Activated CD4-positive, alpha-beta T cell treated with anti-CD3 and anti-CD28 coated beads, Interleukin-2, amount 10 ng/mL, durations not matched to agents 7 days and 5 days (primary cell): Measurements from ENCODE around the gene TMEM88. TPM values are rescaled to one million over a fixed set of nuclear protein-coding genes. Genes with fewer than 3 reads are reported as not detected.

Experiments used
- CTCF ChIA-PET: fragments of 350-600 bp; sonication (Branson Sonifier 250); formaldehyde crosslinking; loops from one replicate; lab custom pipeline; 2021; ENCODE audit warnings: antibody characterized with exemption; lab: Charles Lee
- POLR2A ChIA-PET: fragments of 350-600 bp; sonication (Branson Sonifier 250); formaldehyde crosslinking; loops from one replicate; lab custom pipeline; 2021; ENCODE audit warnings: antibody characterized with exemption; lab: Charles Lee
- DNase-seq: peaks from one replicate; pipeline ENCODE4 v3.0.0-alpha.2; 2020
- H3K27ac Mint-ChIP-seq: one replicate; pipeline ENCODE4 v1.8.0; 2021; ENCODE audit warnings: mild to moderate bottlenecking, moderate library complexity, mixed read lengths
- H3K27me3 Mint-ChIP-seq: one replicate; pipeline ENCODE4 v1.8.0; 2021; ENCODE audit warnings: mixed read lengths
- H3K36me3 Mint-ChIP-seq: one replicate; pipeline ENCODE4 v1.8.0; 2021; ENCODE audit warnings: low read depth, mixed read lengths
- H3K4me1 Mint-ChIP-seq: one replicate; pipeline ENCODE4 v1.8.0; 2021; ENCODE audit warnings: mixed read lengths
- H3K4me3 Mint-ChIP-seq: one replicate; pipeline ENCODE4 v1.8.0; 2021; ENCODE audit warnings: mild to moderate bottlenecking, moderate library complexity, mixed read lengths
- H3K9me3 Mint-ChIP-seq: one replicate; pipeline ENCODE4 v1.8.0; 2021; ENCODE audit warnings: mixed read lengths
- total RNA-seq, 2 experiments: library from RNA; stranded (reverse); gene quantifications; one replicate each; pipeline ENCODE4 v1.2.3, GENCODE V29; 2021

The TMEM88 gene
- total RNA-seq, 2 experiments from 2014 or later: 0.55 to 0.87 TPM

GRCh38 chr17:7841396-7841914, 13.4 kb upstream of the TMEM88 start:
- Mint-ChIP-seq H3K9me3 (no peaks in the 10 kb centered on the region), H3K27me3 (no peaks in the 10 kb centered on the region), H3K27ac (peak overlapping the region; percentile 84), H3K4me1 (peaks cover 60% of the 10 kb centered on the region), H3K4me3 (peak overlapping the region; percentile 98), H3K36me3 (peaks cover 4% of the 10 kb centered on the region)
- DNase-seq: peak; percentile 68
- ChIA-PET CTCF (interaction anchor here (0.6 to 3.4 kb wide), 4 partner anchors 10 to 74 kb away, joined by 3 to 12 read pairs (median 4); partner anchors contain the start of gene NAA38), POLR2A (no interaction called here)

DNA sequence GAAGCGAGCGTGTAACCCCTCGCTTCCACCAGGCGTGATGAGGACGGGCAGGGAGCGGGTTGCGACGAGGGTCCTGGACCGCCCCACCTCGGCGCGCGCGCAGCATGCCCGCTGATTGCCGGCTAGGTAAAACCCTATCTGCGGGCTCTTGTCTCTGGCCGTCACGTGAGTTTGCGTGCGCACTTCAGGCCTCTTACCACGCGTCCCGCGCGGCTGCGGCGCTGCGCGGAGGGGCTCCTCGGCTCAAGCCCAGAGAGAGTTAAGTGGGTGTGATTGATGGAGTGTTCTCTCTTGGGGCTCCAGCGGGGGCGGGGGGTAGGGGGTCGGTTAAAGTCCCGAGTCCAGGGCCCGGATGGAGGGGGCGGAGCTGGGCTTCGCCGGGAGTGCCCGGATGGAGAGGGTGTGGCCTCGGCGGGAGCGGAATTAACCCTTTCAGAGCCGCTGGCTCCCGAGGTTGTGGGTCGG, 12.9 kb upstream of the TMEM88 start:
- H3K27ac Mint-ChIP-seq: peak overlapping the region; percentile 97
- H3K4me1 Mint-ChIP-seq: peaks cover 56% of the 10 kb centered on the region
- peak overlapping the region; percentile 98 for H3K4me3 Mint-ChIP-seq
- H3K9me3 Mint-ChIP-seq: no peaks in the 10 kb centered on the region
- POLR2A ChIA-PET: no interaction called here
- H3K27me3 Mint-ChIP-seq: no peaks in the 10 kb centered on the region
- CTCF ChIA-PET: interaction anchor here (3.4 kb wide), 1 partner anchor 9 kb away, joined by 12 read pairs; no protein-coding TSS in a partner anchor
- DNase-seq: peak; percentile 85
- peaks cover 4% of the 10 kb centered on the region for H3K36me3 Mint-ChIP-seq

DNA sequence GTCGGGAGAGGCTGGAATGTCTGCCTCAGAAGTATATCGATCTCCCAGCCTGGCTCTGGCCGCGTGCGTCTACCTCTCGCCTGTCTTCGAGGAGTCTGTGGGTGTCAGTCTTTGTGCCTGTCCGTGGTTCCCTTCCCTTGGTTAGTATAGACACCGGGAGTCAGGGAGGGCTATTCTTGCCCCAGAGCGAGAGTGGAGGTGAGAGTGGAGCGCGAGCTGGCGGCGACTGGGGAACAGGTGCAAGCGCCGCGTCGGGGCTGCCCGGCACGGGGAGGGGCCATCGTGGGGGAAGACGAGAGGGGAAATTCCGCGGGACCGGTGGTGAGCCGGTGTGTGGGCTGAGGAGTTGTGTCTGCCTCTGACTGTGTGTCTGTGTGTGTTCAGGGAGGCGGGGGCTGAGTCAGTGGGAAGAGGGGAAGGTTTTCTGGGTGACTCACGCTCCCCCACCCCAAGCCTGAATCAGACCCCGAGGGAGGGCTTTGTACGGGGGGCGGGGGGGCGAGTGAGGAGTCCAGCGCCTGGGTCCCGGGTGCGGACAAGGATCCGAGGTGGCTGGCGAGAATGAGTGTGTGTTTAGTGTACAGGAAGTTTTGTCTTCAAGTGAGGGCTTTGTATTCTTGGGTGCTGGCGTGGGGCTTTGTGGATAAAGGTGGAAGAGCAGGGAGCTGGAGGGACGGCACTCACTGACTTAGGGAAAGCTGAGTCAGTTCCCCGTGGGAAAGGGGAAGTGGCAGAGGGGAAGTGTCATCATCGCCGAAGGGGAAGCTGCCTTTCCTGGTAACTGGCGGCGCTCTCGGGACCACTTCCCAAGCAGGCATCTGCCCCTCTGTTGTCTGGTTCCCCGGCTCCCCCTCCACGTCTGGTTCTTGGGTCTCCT, 12.2 kb upstream of the TMEM88 start:
- peak overlapping the region; percentile 98 for H3K4me3 Mint-ChIP-seq
- ChIA-PET CTCF (interaction anchor here (1.3 to 3.4 kb wide), 3 partner anchors 8 to 9 kb away, joined by 3 to 12 read pairs (median 6); partner anchors contain the start of gene KDM6B), POLR2A (no interaction called here)
- no peaks in the 10 kb centered on the region for H3K27me3 Mint-ChIP-seq
- H3K4me1 Mint-ChIP-seq: peaks cover 50% of the 10 kb centered on the region
- H3K9me3 Mint-ChIP-seq: no peaks in the 10 kb centered on the region
- peak overlapping the region; percentile 97 for H3K27ac Mint-ChIP-seq
- peaks cover 4% of the 10 kb centered on the region for H3K36me3 Mint-ChIP-seq
- peak; percentile 84 for DNase-seq

GRCh38 chr17:7843257-7843535, 11.7 kb upstream of the TMEM88 start:
- ChIA-PET CTCF (interaction anchor here (1.3 to 3.4 kb wide), 3 partner anchors 8 to 10 kb away, joined by 3 to 12 read pairs (median 6); partner anchors contain the start of gene KDM6B), POLR2A (no interaction called here)
- peak overlapping the region; percentile 98 for H3K4me3 Mint-ChIP-seq
- H3K4me1 Mint-ChIP-seq: peaks cover 47% of the 10 kb centered on the region
- no peaks in the 10 kb centered on the region for H3K27me3 Mint-ChIP-seq
- DNase-seq: no peak
- peaks cover 4% of the 10 kb centered on the region for H3K36me3 Mint-ChIP-seq
- no peaks in the 10 kb centered on the region for H3K9me3 Mint-ChIP-seq
- peak overlapping the region; percentile 97 for H3K27ac Mint-ChIP-seq

GRCh38 chr17:7843536-7844291, 11.2 kb upstream of the TMEM88 start:
- H3K9me3 Mint-ChIP-seq: no peaks in the 10 kb centered on the region
- H3K27me3 Mint-ChIP-seq: no peaks in the 10 kb centered on the region
- peak overlapping the region; percentile 97 for H3K27ac Mint-ChIP-seq
- ChIA-PET POLR2A (no interaction called here), CTCF (interaction anchor here (1.3 to 3.4 kb wide), 4 partner anchors 7 to 59 kb away, joined by 3 to 12 read pairs (median 4); partner anchors contain the start of gene KDM6B)
- H3K36me3 Mint-ChIP-seq: peaks cover 4% of the 10 kb centered on the region
- peak overlapping the region; percentile 98 for H3K4me3 Mint-ChIP-seq
- peak; percentile 87 for DNase-seq
- H3K4me1 Mint-ChIP-seq: peaks cover 42% of the 10 kb centered on the region

DNA sequence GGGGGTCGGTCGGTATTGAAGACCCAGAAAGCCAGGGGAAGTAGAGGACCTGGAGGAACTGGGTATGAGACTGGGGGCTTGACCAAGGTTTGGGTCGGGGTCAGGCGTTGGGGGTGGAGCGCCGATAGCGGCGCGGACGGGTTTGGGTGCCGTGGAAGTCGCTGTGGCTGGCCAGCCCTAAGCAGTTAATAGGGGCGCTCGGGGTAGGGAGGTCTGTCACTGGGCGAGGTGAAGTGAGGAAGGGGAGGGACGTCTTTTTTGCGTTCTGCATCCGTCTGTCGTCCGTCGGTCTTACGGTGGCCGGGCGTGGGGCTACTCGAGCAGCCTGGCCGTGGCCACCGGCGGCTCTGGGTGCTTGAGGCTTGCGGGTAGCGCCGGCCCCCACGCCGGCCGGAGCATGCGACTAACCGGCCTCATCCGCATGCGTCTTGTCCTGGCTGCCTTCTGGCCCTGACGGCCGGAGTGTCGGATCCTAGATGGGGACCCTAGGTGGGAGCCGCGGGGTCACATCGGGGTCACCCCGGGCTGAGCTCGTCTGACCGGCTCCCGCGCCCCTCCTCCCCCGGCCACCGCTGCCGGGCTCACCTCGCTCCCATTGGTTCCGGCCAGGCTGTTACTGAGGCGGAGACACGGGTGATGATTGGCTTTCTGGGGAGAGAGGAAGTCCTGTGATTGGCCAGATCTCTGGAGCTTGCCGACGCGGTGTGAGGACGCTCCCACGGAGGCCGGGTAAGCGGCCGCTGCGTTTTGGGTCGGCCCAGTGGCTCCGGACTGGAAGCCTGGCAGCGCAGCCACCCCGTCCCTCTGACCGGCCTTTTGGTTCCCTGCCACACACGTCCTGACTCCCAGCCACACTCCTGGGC, 10.3 kb upstream of the TMEM88 start:
- Mint-ChIP-seq H3K27ac (peak overlapping the region; percentile 97), H3K4me3 (peak overlapping the region; percentile 98), H3K9me3 (no peaks in the 10 kb centered on the region), H3K4me1 (peaks cover 34% of the 10 kb centered on the region), H3K27me3 (no peaks in the 10 kb centered on the region), H3K36me3 (peaks cover 4% of the 10 kb centered on the region)
- ChIA-PET POLR2A (interaction anchor here (1.5 kb wide), 1 partner anchor 9 kb away, joined by 4 read pairs; no protein-coding TSS in a partner anchor), CTCF (interaction anchor here (0.6 to 2.4 kb wide), 13 partner anchors 9 to 211 kb away, joined by 3 to 19 read pairs (median 3); partner anchors contain the start of genes CYB5D1, KDM6B and NAA38)
- peak; percentile 91 for DNase-seq

DNA sequence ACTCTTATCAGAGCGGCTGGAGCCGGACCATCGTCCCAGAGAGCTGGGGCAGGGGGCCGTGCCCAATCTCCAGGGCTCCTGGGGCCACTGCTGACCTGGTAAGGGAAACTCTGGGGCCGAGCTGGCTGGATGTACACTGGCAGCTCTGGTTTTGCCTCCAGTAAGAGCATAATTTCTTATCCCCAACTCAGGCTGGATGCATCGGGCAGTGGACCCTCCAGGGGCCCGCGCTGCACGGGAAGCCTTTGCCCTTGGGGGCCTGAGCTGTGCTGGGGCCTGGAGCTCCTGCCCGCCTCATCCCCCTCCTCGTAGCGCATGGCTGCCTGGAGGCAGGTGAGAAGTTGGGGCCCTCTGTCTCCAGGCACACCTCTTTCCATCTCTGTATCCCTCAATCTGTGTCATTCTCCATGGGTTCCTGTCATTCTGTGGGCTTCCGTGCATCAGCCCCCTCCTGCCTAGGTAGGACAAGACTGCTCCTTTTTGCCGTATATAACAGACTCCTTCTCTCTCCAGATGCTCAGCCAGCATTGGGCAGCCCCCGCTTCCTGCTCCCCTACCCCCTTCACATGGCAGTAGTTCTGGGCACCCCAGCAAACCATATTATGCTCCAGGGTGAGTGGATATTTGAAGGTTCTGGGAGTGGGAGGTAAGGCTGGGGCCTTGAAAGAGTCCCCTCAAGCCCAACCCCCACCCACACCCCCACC, 9.4 kb upstream of the TMEM88 start:
- ChIA-PET POLR2A (interaction anchor here (1.5 kb wide), 1 partner anchor 10 kb away, joined by 4 read pairs; no protein-coding TSS in a partner anchor), CTCF (interaction anchor here (1.0 to 2.4 kb wide), 10 partner anchors 10 to 144 kb away, joined by 3 to 19 read pairs (median 4); partner anchors contain the start of genes CYB5D1, KDM6B and NAA38)
- Mint-ChIP-seq H3K36me3 (peaks cover 6% of the 10 kb centered on the region), H3K4me1 (peaks cover 30% of the 10 kb centered on the region), H3K9me3 (no peaks in the 10 kb centered on the region), H3K27me3 (no peaks in the 10 kb centered on the region), H3K27ac (peak overlapping the region; percentile 97), H3K4me3 (peak overlapping the region; percentile 98)
- DNase-seq: no peak

DNA sequence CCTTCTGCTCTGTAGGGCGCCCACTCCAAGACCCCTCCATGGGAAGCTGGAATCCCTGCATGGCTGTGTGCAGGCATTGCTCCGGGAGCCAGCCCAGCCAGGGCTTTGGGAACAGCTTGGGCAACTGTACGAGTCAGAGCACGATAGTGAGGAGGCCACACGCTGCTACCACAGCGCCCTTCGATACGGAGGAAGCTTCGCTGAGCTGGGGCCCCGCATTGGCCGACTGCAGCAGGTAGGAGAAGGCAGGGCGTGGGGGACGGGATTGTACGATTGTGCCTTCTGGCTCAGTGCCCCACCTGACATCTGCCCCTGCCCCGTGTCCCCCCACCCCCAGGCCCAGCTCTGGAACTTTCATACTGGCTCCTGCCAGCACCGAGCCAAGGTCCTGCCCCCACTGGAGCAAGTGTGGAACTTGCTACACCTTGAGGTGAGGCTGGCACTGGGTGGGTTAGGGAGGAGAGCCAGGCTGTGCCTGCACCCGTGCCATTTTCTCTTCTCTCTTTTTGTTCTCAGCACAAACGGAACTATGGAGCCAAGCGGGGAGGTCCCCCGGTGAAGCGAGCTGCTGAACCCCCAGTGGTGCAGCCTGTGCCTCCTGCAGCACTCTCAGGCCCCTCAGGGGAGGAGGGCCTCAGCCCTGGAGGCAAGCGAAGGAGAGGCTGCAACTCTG, 8.7 kb upstream of the TMEM88 start:
- H3K4me3 Mint-ChIP-seq: no peak overlapping the region
- no peak for DNase-seq
- no peaks in the 10 kb centered on the region for H3K9me3 Mint-ChIP-seq
- ChIA-PET POLR2A (no interaction called here), CTCF (interaction anchor here (1.3 to 2.4 kb wide), 3 partner anchors 11 kb away, joined by 3 to 19 read pairs (median 9); partner anchors contain the start of genes CYB5D1 and NAA38)
- H3K36me3 Mint-ChIP-seq: peaks cover 6% of the 10 kb centered on the region
- no peaks in the 10 kb centered on the region for H3K27me3 Mint-ChIP-seq
- peak overlapping the region; percentile 25 for H3K27ac Mint-ChIP-seq
- peaks cover 29% of the 10 kb centered on the region for H3K4me1 Mint-ChIP-seq

DNA sequence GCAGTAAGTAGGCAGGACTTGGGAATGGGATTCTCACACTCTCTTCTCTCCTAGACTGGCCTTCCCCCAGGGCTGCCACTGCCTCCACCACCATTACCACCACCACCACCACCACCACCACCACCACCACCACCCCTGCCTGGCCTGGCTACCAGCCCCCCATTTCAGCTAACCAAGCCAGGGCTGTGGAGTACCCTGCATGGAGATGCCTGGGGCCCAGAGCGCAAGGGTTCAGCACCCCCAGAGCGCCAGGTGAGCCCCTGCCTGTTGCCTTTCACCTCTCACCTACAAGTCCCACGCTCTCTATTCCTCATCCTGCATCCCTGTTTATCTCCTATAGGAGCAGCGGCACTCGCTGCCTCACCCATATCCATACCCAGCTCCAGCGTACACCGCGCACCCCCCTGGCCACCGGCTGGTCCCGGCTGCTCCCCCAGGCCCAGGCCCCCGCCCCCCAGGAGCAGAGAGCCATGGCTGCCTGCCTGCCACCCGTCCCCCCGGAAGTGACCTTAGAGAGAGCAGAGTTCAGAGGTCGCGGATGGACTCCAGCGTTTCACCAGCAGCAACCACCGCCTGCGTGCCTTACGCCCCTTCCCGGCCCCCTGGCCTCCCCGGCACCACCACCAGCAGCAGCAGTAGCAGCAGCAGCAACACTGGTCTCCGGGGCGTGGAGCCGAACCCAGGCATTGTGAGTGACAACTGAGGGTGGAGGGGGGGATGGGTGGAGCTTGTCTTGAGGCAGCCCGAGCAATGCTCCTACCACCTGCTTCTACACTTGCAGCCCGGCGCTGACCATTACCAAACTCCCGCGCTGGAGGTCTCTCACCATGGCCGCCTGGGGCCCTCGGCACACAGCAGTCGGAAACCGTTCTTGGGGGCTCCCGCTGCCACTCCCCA, 7.9 kb upstream of the TMEM88 start:
- DNase-seq: no peak
- H3K4me3 Mint-ChIP-seq: no peak overlapping the region
- no peaks in the 10 kb centered on the region for H3K27me3 Mint-ChIP-seq
- no peaks in the 10 kb centered on the region for H3K9me3 Mint-ChIP-seq
- ChIA-PET POLR2A (no interaction called here), CTCF (interaction anchor here (1.3 to 2.4 kb wide), 2 partner anchors 10 to 12 kb away, joined by 3 to 19 read pairs; partner anchors contain the start of gene NAA38)
- peaks cover 6% of the 10 kb centered on the region for H3K36me3 Mint-ChIP-seq
- peak overlapping the region; percentile 31 for H3K27ac Mint-ChIP-seq
- H3K4me1 Mint-ChIP-seq: peaks cover 34% of the 10 kb centered on the region

- H3K9me3 Mint-ChIP-seq: no peaks in the 10 kb centered on the region
- no peak for DNase-seq
- ChIA-PET POLR2A (interaction anchor here (0.6 kb wide), 1 partner anchor 8 kb away, joined by 3 read pairs; no protein-coding TSS in a partner anchor), CTCF (no interaction called here)
- H3K36me3 Mint-ChIP-seq: peaks cover 2% of the 10 kb centered on the region
- no peaks in the 10 kb centered on the region for H3K27me3 Mint-ChIP-seq
- peaks cover 31% of the 10 kb centered on the region for H3K4me1 Mint-ChIP-seq
- no peak overlapping the region for H3K27ac Mint-ChIP-seq
- no peak overlapping the region for H3K4me3 Mint-ChIP-seq
Observed at GRCh38 chr17:7848131-7848579, 6.7 kb upstream of the TMEM88 start.
